HepG2 (cell line): ENCODE measurements around the gene KATNAL1. TPM values are rescaled to one million over a fixed set of nuclear protein-coding genes. Genes with fewer than 3 reads are reported as not detected.

ENCODE experiments used
- ATAC-seq: fragments of 200-7000 bp; cut with Tn5 transposase; 3 replicates; pipeline ENCODE4 v1.9.1; 2020; ENCODE audit warnings: mild to moderate bottlenecking, moderate library complexity
- BruUV-seq: library from RNA; stranded (reverse); fragments of 400-500 nt; replicated peaks from 2 replicates; lab custom pipeline; 2021; lab: Mats Ljungman, UMichigan
- CTCF ChIA-PET: fragments of 300-600 bp; formaldehyde crosslinking; extraction: SDS; loops from one replicate; lab custom pipeline; 2021; ENCODE audit warnings: low total read pairs, inconsistent platforms, low intra/inter-chr PET ratio; lab: Yijun Ruan, JAX
- POLR2A ChIA-PET: fragments of 350-600 bp; sonication (Branson Sonifier 250); formaldehyde crosslinking; loops from one replicate; lab custom pipeline; 2020; ENCODE audit warnings: antibody characterized with exemption, inconsistent platforms; lab: Yijun Ruan, JAX
- DNase-seq: peaks from one replicate; pipeline ENCODE4 v3.0.0-alpha.2; 2015; ENCODE audit warnings: low spot score
- FAIRE-seq: peaks from 3 replicates; lab custom pipeline; 2011; peaks lifted over from hg19 to GRCh38; lab: Jason Lieb, UNC
- H2AFZ ChIP-seq: one replicate; pipeline ENCODE4 v1.6.1; 2011; ENCODE audit warnings: low read length, inconsistent platforms
- H3K27ac ChIP-seq: fragments of 300-600 bp; 3 replicates; pipeline ENCODE4 v1.8.0; 2011; ENCODE audit warnings: mixed run types, mild to moderate bottlenecking, mixed read lengths, low read length, inconsistent platforms; ENCODE audit not compliant: insufficient read depth; ENCODE audit errors: extremely low read length
- H3K27me3 ChIP-seq, 2 experiments: fragments of 200-600 bp in 1 of 2; 2 replicates in 1 of 2; 3 replicates in 1 of 2; pipeline versions ENCODE4 v1.6.0 to v1.8.0; 2011; ENCODE audit warnings: low read length in 2 of 2, mild to moderate bottlenecking in 2 of 2, moderate library complexity in 2 of 2, inconsistent platforms in 1 of 2; ENCODE audit not compliant: insufficient read depth in 2 of 2, control insufficient read depth in 1 of 2
- H3K36me3 ChIP-seq, 2 experiments: fragments of 200-600 bp in 1 of 2; replicated peaks in 1 of 2; 2 replicates in 1 of 2; 3 replicates in 1 of 2; pipeline versions ENCODE4 v1.5.1 to v1.8.0; 2011; ENCODE audit warnings: low read length in 2 of 2, inconsistent platforms in 1 of 2; ENCODE audit not compliant: insufficient read depth in 2 of 2, control insufficient read depth in 1 of 2
- H3K4me1 ChIP-seq: 2 replicates; pipeline ENCODE4 v1.5.1; 2012; ENCODE audit warnings: low read length, inconsistent platforms; ENCODE audit not compliant: insufficient read depth
- H3K4me2 ChIP-seq: 2 replicates; pipeline ENCODE4 v1.6.0; 2011; ENCODE audit warnings: low read depth, low read length, inconsistent platforms
- H3K4me3 ChIP-seq, 3 experiments: fragments of 200-600 bp in 1 of 3; sonication (generic), shearing (Covaris generic) in 1 of 3; replicated peaks in 1 of 3; 2 replicates each; pipeline ENCODE4 v1.5.1; 2011 to 2016; ENCODE audit warnings: low read length in 3 of 3, inconsistent platforms in 2 of 3, low read depth in 2 of 3, mild to moderate bottlenecking in 2 of 3, control low read depth in 1 of 3, mixed read lengths in 1 of 3; ENCODE audit not compliant: insufficient read depth in 1 of 3
- H3K79me2 ChIP-seq: one replicate; pipeline ENCODE4 v1.6.1; 2011; ENCODE audit warnings: low read length, inconsistent platforms; ENCODE audit not compliant: insufficient read depth
- H3K9ac ChIP-seq: 2 replicates; pipeline ENCODE4 v1.6.0; 2011; ENCODE audit warnings: mild to moderate bottlenecking, low read depth, low read length, inconsistent platforms; ENCODE audit not compliant: insufficient read depth
- H3K9me3 ChIP-seq: 2 replicates; pipeline ENCODE4 v1.5.1; 2012; ENCODE audit warnings: mild to moderate bottlenecking, low read length
- H4K20me1 ChIP-seq: 2 replicates; pipeline ENCODE4 v1.6.0; 2011; ENCODE audit warnings: inconsistent platforms, mild to moderate bottlenecking, low read length, moderate library complexity; ENCODE audit not compliant: insufficient read depth
- EEA1 ChIP-seq: sonication (generic); formaldehyde crosslinking; IDR thresholded peaks from 2 replicates; pipeline ENCODE4 v1.5.1; 2020; ENCODE audit warnings: mild to moderate bottlenecking, missing genetic modification reagents, borderline replicate concordance
- FLYWCH1 ChIP-seq: sonication (generic); formaldehyde crosslinking; IDR thresholded peaks from 2 replicates; pipeline ENCODE4 v1.8.1; 2023; ENCODE audit warnings: mild to moderate bottlenecking, missing genetic modification reagents
- MAF1 ChIP-seq: sonication (generic); formaldehyde crosslinking; IDR thresholded peaks from 2 replicates; pipeline ENCODE4 v1.5.0; 2020; ENCODE audit warnings: missing genetic modification reagents, borderline replicate concordance
- NR2F6 ChIP-seq, 2 experiments: IDR thresholded peaks; 2 replicates each; pipeline ENCODE4 v1.6.1; 2016; ENCODE audit warnings: antibody characterized with exemption in 1 of 2, mild to moderate bottlenecking in 1 of 2
- SAFB2 ChIP-seq: sonication (generic); formaldehyde crosslinking; IDR thresholded peaks from 2 replicates; pipeline ENCODE4 v1.5.1; 2020; ENCODE audit warnings: missing genetic modification reagents, low read depth, mild to moderate bottlenecking, borderline replicate concordance
- ZNF232 ChIP-seq: sonication (generic); formaldehyde crosslinking; IDR thresholded peaks from 2 replicates; pipeline ENCODE4 v1.4.0; 2020; ENCODE audit warnings: missing genetic modification reagents, borderline replicate concordance
- ZNF260 ChIP-seq: sonication (generic); formaldehyde crosslinking; IDR thresholded peaks from 2 replicates; pipeline ENCODE4 v1.4.0; 2020; ENCODE audit warnings: missing genetic modification reagents, low read depth, mild to moderate bottlenecking, borderline replicate concordance
- ZNF264 ChIP-seq: sonication (generic); formaldehyde crosslinking; IDR thresholded peaks from 2 replicates; pipeline ENCODE4 v1.4.0; 2020; ENCODE audit warnings: missing genetic modification reagents
- ZNF451 ChIP-seq: sonication (generic); formaldehyde crosslinking; IDR thresholded peaks from 2 replicates; pipeline ENCODE4 v1.5.0; 2020; ENCODE audit warnings: mild to moderate bottlenecking, missing genetic modification reagents
- WGBS: methylation state at CpG from one replicate; pipeline ENCODE4 v1.1.6; 2017; ENCODE audit warnings: low lambda C conversion rate; 5-methylcytosine and 5-hydroxymethylcytosine counted together
- in situ Hi-C: cut with HindIII; loops from 2 replicates; pipeline ENCODE4 v1.10.0; 2017; ENCODE audit warnings: low pct_unique_long_range_greater_than_20kb; ENCODE audit not compliant: extremely low pct_ligation_motif_present
- intact Hi-C: fragments of 100-400 bp; cut with micrococcal nuclease; formaldehyde crosslinking; loops from one replicate; pipeline ENCODE4 v1.10.0; 2022; ENCODE audit not compliant: unreplicated experiment
- polyA plus RNA-seq, 8 experiments: library from polyadenylated mRNA; depleted of rRNA in 3 of 8; stranded (reverse) in 7 of 8; unstranded in 1 of 8; fragments of >200 nt; fragmentation: Illumina TruSeq in 4 of 8; extraction: Trizol in 4 of 8; gene quantifications; 2 replicates each; pipeline versions ENCODE4 v1.2.1 to v1.2.3, GENCODE V29; 2011 to 2016; ENCODE audit warnings: low read depth in 4 of 8, missing spikeins in 1 of 8, mixed read lengths in 1 of 8; ENCODE audit not compliant: insufficient read depth in 1 of 8
- total RNA-seq, 5 experiments: library from RNA; depleted of rRNA; stranded (reverse); fragments of >200 nt; fragmentation: Illumina TruSeq; extraction: Trizol; gene quantifications; 2 replicates each; pipeline ENCODE4 v1.2.3, GENCODE V29; 2016; ENCODE audit warnings: low read depth in 1 of 5
- TF ChIP-seq, protein P1 (sequence below): sonication (generic); formaldehyde crosslinking; IDR thresholded peaks from 2 replicates; pipeline ENCODE4 v1.4.0; 2020; ENCODE audit warnings: missing genetic modification reagents, mild to moderate bottlenecking, borderline replicate concordance

The KATNAL1 gene
- total and polyA plus RNA-seq, 2 of the 13 experiments (the other 11 are each of a cell fraction or from before 2014, with no cell fraction given) = 3.2 to 11.8 TPM

DNA sequence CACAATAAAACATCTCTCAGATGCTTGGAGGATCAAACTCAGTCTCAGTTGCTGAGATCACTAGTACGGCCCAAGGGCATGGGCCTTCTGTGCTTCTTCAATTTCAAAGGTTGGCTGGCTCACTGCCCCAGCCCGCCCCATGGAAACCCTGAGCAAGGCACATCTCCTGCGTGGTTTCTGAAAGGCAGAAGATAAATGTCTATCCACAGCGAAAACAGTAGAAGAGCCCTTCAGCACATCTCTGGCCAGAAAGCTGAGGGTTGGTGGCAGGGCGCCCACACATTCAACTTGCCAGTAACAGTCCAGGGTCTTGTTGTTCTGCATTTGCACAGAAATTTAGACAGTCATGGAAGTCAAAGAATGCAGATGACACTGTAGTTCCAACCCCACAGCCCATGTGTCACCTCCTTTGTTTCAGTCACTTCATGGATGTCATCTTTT is 24.0 kb upstream of the KATNAL1 start:
- H3K4me2 ChIP-seq = no peak overlapping the region
- DNase-seq (no peak), FAIRE-seq (no peak), ATAC-seq (no peak)
- H3K9ac ChIP-seq = no peak overlapping the region
- no peak overlapping the region for H3K27ac ChIP-seq
- CTCF ChIA-PET = no interaction called here
- H3K79me2 ChIP-seq = no peaks in the 10 kb centered on the region
- H2AFZ ChIP-seq = no peak overlapping the region
- POLR2A ChIA-PET = no interaction called here
- no peak overlapping the region for H3K4me3 ChIP-seq
- intact Hi-C loops = no loop called here
- no TSS peak for BruUV-seq
- no peaks in the 10 kb centered on the region for H4K20me1 ChIP-seq
- H3K9me3 ChIP-seq = no peaks in the 10 kb centered on the region
- peaks cover 18% of the 10 kb centered on the region for H3K4me1 ChIP-seq
- TF ChIP-seq ZNF260 (CRISPR knock-in tag) (no peak), MAF1 (CRISPR knock-in tag) (no peak), FLYWCH1 (CRISPR knock-in tag) (no peak), NR2F6 (IDR thresholded peaks at IDR 0.05) (no peak), NR2F6 (CRISPR knock-in tag; IDR thresholded peaks at IDR 0.05) (no peak), ZNF232 (CRISPR knock-in tag) (no peak), ZNF264 (no peak), ZNF451 (CRISPR knock-in tag) (no peak), EEA1 (CRISPR knock-in tag) (no peak), SAFB2 (CRISPR knock-in tag) (no peak)
- TF ChIP-seq, protein P1, sequence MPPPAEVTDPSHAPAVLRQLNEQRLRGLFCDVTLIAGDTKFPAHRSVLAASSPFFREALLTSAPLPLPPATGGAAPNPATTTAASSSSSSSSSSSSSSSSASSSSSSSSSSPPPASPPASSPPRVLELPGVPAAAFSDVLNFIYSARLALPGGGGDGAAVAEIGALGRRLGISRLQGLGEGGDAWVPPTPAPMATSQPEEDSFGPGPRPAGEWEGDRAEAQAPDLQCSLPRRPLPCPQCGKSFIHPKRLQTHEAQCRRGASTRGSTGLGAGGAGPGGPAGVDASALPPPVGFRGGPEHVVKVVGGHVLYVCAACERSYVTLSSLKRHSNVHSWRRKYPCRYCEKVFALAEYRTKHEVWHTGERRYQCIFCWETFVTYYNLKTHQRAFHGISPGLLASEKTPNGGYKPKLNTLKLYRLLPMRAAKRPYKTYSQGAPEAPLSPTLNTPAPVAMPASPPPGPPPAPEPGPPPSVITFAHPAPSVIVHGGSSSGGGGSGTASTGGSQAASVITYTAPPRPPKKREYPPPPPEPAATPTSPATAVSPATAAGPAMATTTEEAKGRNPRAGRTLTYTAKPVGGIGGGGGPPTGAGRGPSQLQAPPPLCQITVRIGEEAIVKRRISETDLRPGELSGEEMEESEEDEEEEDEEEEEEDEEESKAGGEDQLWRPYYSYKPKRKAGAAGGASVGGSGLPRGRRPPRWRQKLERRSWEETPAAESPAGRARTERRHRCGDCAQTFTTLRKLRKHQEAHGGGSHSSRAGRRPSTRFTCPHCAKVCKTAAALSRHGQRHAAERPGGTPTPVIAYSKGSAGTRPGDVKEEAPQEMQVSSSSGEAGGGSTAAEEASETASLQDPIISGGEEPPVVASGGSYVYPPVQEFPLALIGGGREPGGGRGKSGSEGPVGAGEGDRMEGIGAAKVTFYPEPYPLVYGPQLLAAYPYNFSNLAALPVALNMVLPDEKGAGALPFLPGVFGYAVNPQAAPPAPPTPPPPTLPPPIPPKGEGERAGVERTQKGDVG (CRISPR knock-in tag) = no peak
- in situ Hi-C loops = no loop called here
- 55% methylated on average over 5 of the region's 5 CpGs for WGBS
- no peaks in the 10 kb centered on the region for H3K36me3 ChIP-seq
- H3K27me3 ChIP-seq = no peaks in the 10 kb centered on the region; a peak in 1 of 5 replicates
